Measurements from ENCODE around the gene IL25.
"Not testable (repeated sequence)": the region's sequence is repeated elsewhere in the genome, so short reads cannot be mapped to it uniquely, and the experiment has no call there.

Gene IL25

GRCh38 chr14:23372509-23372908 lies at the start of gene IL25:
TSS of gene IL25 (plus strand) at chr14:23372809.
- DNase-seq: no peak

GRCh38 chr14:23323838-23324454 lies 48.7 kb upstream of the IL25 start:
- DNase-seq: no peak

GRCh38 chr14:23324455-23324846 lies 48.2 kb upstream of the IL25 start:
- DNase-seq: no peak

- DNase-seq: no peak
These were observed 47.6 kb upstream of the IL25 start for GRCh38 chr14:23324993-23325392.

- DNase-seq: not testable (repeated sequence)
These were observed 46.9 kb upstream of the IL25 start for GRCh38 chr14:23325746-23326145.

GRCh38 chr14:23326491-23327332 lies 45.9 kb upstream of the IL25 start:
- no peak for DNase-seq

- peak; percentile 63 for DNase-seq
These were observed 44.5 kb upstream of the IL25 start for GRCh38 chr14:23327947-23328744.

- no peak for DNase-seq
These were observed 37.0 kb upstream of the IL25 start for GRCh38 chr14:23335623-23336022.

- DNase-seq: no peak
These were observed 32.9 kb upstream of the IL25 start for GRCh38 chr14:23339506-23340268.

- no peak for DNase-seq
These were observed 28.1 kb upstream of the IL25 start for GRCh38 chr14:23344481-23344880.

GRCh38 chr14:23345987-23346692 lies 26.5 kb upstream of the IL25 start:
- DNase-seq: no peak

- no peak for DNase-seq
These were observed 25.8 kb upstream of the IL25 start for GRCh38 chr14:23346693-23347405.

- no peak for DNase-seq
These were observed 25.0 kb upstream of the IL25 start for GRCh38 chr14:23347406-23348296.

- DNase-seq: no peak
These were observed 24.3 kb upstream of the IL25 start for GRCh38 chr14:23348297-23348655.

GRCh38 chr14:23349156-23349845 lies 23.3 kb upstream of the IL25 start:
- DNase-seq: no peak

GRCh38 chr14:23351681-23352505 lies 20.7 kb upstream of the IL25 start:
- DNase-seq: no peak

GRCh38 chr14:23352506-23353432 lies 19.8 kb upstream of the IL25 start, which contains the start of gene SLC22A17:
TSS of gene SLC22A17 (minus strand) at chr14:23352887.
- DNase-seq: peak; percentile 74

GRCh38 chr14:23353433-23353780 lies 19.2 kb upstream of the IL25 start:
- no peak for DNase-seq
